Neural cell (in vitro differentiated cells): ENCODE results near the gene CANT1. TPM values are rescaled to one million over a fixed set of nuclear protein-coding genes. Genes with fewer than 3 reads are reported as not detected.

Experiments used
- H2AFZ ChIP-seq: fragments of 200-600, 300-800 bp; sonication (generic), shearing (Covaris generic); 2 replicates; pipeline ENCODE4 v1.6.0; 2014; ENCODE audit warnings: low read depth, mild to moderate bottlenecking, antibody characterized with exemption, low read length, moderate library complexity
- H3F3A ChIP-seq: fragments of 200-600 bp; shearing (Covaris generic); 2 replicates; pipeline ENCODE4 v1.6.1; 2016; ENCODE audit warnings: mild to moderate bottlenecking, moderate library complexity, mixed read lengths, antibody characterized with exemption, low read length; ENCODE audit not compliant: insufficient read depth, poor library complexity, severe bottlenecking
- H3K27ac ChIP-seq: fragments of 200-600, 300-800 bp; sonication (generic), shearing (Covaris generic); 2 replicates; pipeline ENCODE4 v1.5.1; 2014; ENCODE audit warnings: mild to moderate bottlenecking, low read length, moderate library complexity
- H3K27me3 ChIP-seq: fragments of 300-800, 200-600 bp; sonication (generic), shearing (Covaris generic); 2 replicates; pipeline ENCODE4 v1.6.0; 2014; ENCODE audit warnings: mild to moderate bottlenecking, low read depth, low read length, moderate library complexity; ENCODE audit not compliant: insufficient read depth
- H3K36me3 ChIP-seq: fragments of 300-800, 200-600 bp; sonication (generic), shearing (Covaris generic); 2 replicates; pipeline ENCODE4 v1.5.1; 2014; ENCODE audit warnings: mild to moderate bottlenecking, antibody characterized with exemption, low read length, moderate library complexity; ENCODE audit not compliant: insufficient read depth
- H3K4me2 ChIP-seq: fragments of 300-800, 200-600 bp; sonication (generic), shearing (Covaris generic); 2 replicates; pipeline ENCODE4 v1.6.0; 2014; ENCODE audit warnings: mild to moderate bottlenecking, low read length
- H3K4me3 ChIP-seq: fragments of 300-800, 200-600 bp; sonication (generic), shearing (Covaris generic); 2 replicates; pipeline ENCODE4 v1.5.1; 2014; ENCODE audit warnings: mild to moderate bottlenecking, low read length, moderate library complexity
- H3K79me2 ChIP-seq: fragments of 200-600 bp; shearing (Covaris generic); replicated peaks from 2 replicates; pipeline ENCODE4 v1.6.0; 2014; ENCODE audit warnings: mild to moderate bottlenecking, low read length, moderate library complexity; ENCODE audit not compliant: insufficient read depth
- H3K9ac ChIP-seq: fragments of 300-800, 200-600 bp; sonication (generic), shearing (Covaris generic); 2 replicates; pipeline ENCODE4 v1.6.1; 2016; ENCODE audit warnings: mild to moderate bottlenecking, low read length, mixed read lengths
- H3K9me2 ChIP-seq: fragments of 200-600 bp; shearing (Covaris generic); 2 replicates; pipeline ENCODE4 v1.6.1; 2016; ENCODE audit warnings: mild to moderate bottlenecking, low read length, mixed read lengths; ENCODE audit not compliant: insufficient read depth
- H3K9me3 ChIP-seq: fragments of 200-600, 300-800 bp; sonication (generic), shearing (Covaris generic); 2 replicates; pipeline ENCODE4 v1.6.1; 2016; ENCODE audit warnings: mild to moderate bottlenecking, mixed run types, low read length, moderate library complexity, mixed read lengths
- H4K20me1 ChIP-seq: fragments of 200-600 bp; shearing (Covaris generic); 2 replicates; pipeline ENCODE4 v1.6.1; 2016; ENCODE audit warnings: mild to moderate bottlenecking, mixed run types; ENCODE audit not compliant: insufficient read depth
- CTCF ChIP-seq: fragments of 450-650 bp; IDR thresholded peaks from 2 replicates; pipeline ENCODE4 v1.5.1; 2014; ENCODE audit warnings: antibody characterized with exemption, mild to moderate bottlenecking, moderate library complexity; ENCODE audit not compliant: poor library complexity, severe bottlenecking
- EP300 ChIP-seq: fragments of 450-650 bp; conservative IDR thresholded peaks from 2 replicates; pipeline ENCODE4 v1.6.1; 2014; ENCODE audit warnings: antibody characterized with exemption, mild to moderate bottlenecking, moderate library complexity; ENCODE audit not compliant: poor library complexity, severe bottlenecking
- EZH2 ChIP-seq: fragments of 200-600, 300-800 bp; shearing (Covaris generic), sonication (generic); IDR thresholded peaks from 2 replicates; pipeline ENCODE4 v1.6.1; 2014; ENCODE audit warnings: antibody characterized with exemption, low read length, borderline replicate concordance, mild to moderate bottlenecking; ENCODE audit not compliant: insufficient read depth, poor library complexity, severe bottlenecking
- MXI1 ChIP-seq: fragments of 450-650 bp; conservative IDR thresholded peaks from 2 replicates; pipeline ENCODE4 v1.6.1; 2014; ENCODE audit warnings: antibody characterized with exemption, mild to moderate bottlenecking; ENCODE audit not compliant: poor library complexity, severe bottlenecking
- POLR2AphosphoS5 ChIP-seq: IDR thresholded peaks from 2 replicates; pipeline ENCODE4 v1.6.1; 2012
- RAD21 ChIP-seq: fragments of 450-650 bp; conservative IDR thresholded peaks from 2 replicates; pipeline ENCODE4 v1.6.1; 2014; ENCODE audit warnings: antibody characterized with exemption, mild to moderate bottlenecking, moderate library complexity
- REST ChIP-seq: IDR thresholded peaks from 2 replicates; pipeline ENCODE4 v1.6.1; 2012; ENCODE audit warnings: borderline replicate concordance
- SMC3 ChIP-seq: fragments of 450-650 bp; conservative IDR thresholded peaks from 2 replicates; pipeline ENCODE4 v1.6.1; 2014; ENCODE audit warnings: antibody characterized with exemption, mild to moderate bottlenecking, moderate library complexity; ENCODE audit not compliant: poor library complexity
- TAF1 ChIP-seq: IDR thresholded peaks from 2 replicates; pipeline ENCODE4 v1.6.1; 2012; ENCODE audit warnings: low read depth
- polyA plus RNA-seq: library from polyadenylated mRNA; depleted of rRNA; stranded (reverse); fragments of >200 nt; gene quantifications from 2 replicates; pipeline ENCODE4 v1.2.3, GENCODE V29; 2014

Gene CANT1
- polyA plus RNA-seq, 1 donor from 2014 or later, result 17.7 TPM

- Histone ChIP-seq H2AFZ (no peak overlapping the region), H3K36me3 (no peaks in the 10 kb centered on the region), H3K27me3 (no peaks in the 10 kb centered on the region), H3K79me2 (no peaks in the 10 kb centered on the region), H3K9me3 (no peaks in the 10 kb centered on the region), H3K27ac (no peak overlapping the region), H3K4me3 (no peak overlapping the region), H3K9me2 (no peaks in the 10 kb centered on the region), H3F3A (no peaks in the 10 kb centered on the region), H3K4me2 (no peak overlapping the region), H3K9ac (no peak overlapping the region), H4K20me1 (no peaks in the 10 kb centered on the region)
- TF ChIP-seq TAF1 (no peak), EP300 (no peak), EZH2 (no peak), SMC3 (no peak), RAD21 (no peak), CTCF (no peak), POLR2AphosphoS5 (no peak), MXI1 (no peak), REST (no peak)
These were observed 34.4 kb upstream of the CANT1 start for GRCh38 chr17:79043931-79044320.

GRCh38 chr17:79043191-79043930, 33.8 kb upstream of the CANT1 start:
- Histone ChIP-seq H3K4me2 (no peak overlapping the region), H2AFZ (no peak overlapping the region), H3K9me2 (no peaks in the 10 kb centered on the region), H3K36me3 (no peaks in the 10 kb centered on the region), H3K4me3 (no peak overlapping the region), H3K9me3 (no peaks in the 10 kb centered on the region), H3K79me2 (no peaks in the 10 kb centered on the region), H3K27ac (no peak overlapping the region), H3K9ac (no peak overlapping the region), H3K27me3 (no peaks in the 10 kb centered on the region), H4K20me1 (no peaks in the 10 kb centered on the region), H3F3A (no peaks in the 10 kb centered on the region)
- TF ChIP-seq REST (no peak), CTCF (no peak), POLR2AphosphoS5 (no peak), RAD21 (no peak), EP300 (no peak), TAF1 (no peak), EZH2 (no peak), MXI1 (no peak), SMC3 (no peak)
